ENCODE results near the gene BICRA.

BICRA gene

GRCh38 chr19:47600246-47601179 lies 8.4 kb upstream of the BICRA start:
- H3K79me2 ChIP-seq (ENCODE audit: insufficient read depth, low read length) = no peaks in the 10 kb centered on the region
- ATAC-seq (ENCODE audit: insufficient read depth, low read depth) = peak; percentile 98

GRCh38 chr19:47601180-47601904 lies 7.6 kb upstream of the BICRA start:
- peaks cover 18% of the 10 kb centered on the region for H3K4me1 ChIP-seq (ENCODE audit: insufficient read depth, low read length)
- peak overlapping the region; percentile 92 for H3K9ac ChIP-seq (ENCODE audit: low read depth, low read length)
- H3K36me3 ChIP-seq (ENCODE audit: insufficient read depth, low read length) = no peaks in the 10 kb centered on the region
- peak overlapping the region; percentile 99 for H2AFZ ChIP-seq (ENCODE audit: low read depth, low read length)
- TF ChIP-seq EZH2 (IDR thresholded peaks at IDR 0.05; ENCODE audit: borderline replicate concordance, low read depth, low read length, severe bottlenecking) (no peak), CTCF (IDR thresholded peaks at IDR 0.05; ENCODE audit: borderline replicate concordance, extremely low read depth, low read length, poor library complexity, severe bottlenecking) (no peak)
- H3K27ac ChIP-seq (ENCODE audit: low read length) = peak overlapping the region; percentile 90; the same call in 1 of the 2 replicates
- no peak for DNase-seq
- H3K9me3 ChIP-seq (ENCODE audit: insufficient read depth, low read length, severe bottlenecking) = no peaks in the 10 kb centered on the region
- H3K4me2 ChIP-seq (ENCODE audit: insufficient read depth, low read length) = peak overlapping the region; percentile 88
- H3K79me2 ChIP-seq (ENCODE audit: insufficient read depth, low read length) = no peaks in the 10 kb centered on the region
- peak overlapping the region; percentile 83 to 86; a peak in 3 of 4 replicates for H3K4me3 ChIP-seq (ENCODE audit: low read depth in 1 of 2, low read length in 2 of 2)
- H3K27me3 ChIP-seq (ENCODE audit: insufficient read depth, low read length, poor library complexity) = no peaks in the 10 kb centered on the region
- no peak for ATAC-seq (ENCODE audit: insufficient read depth, low read depth)
- H4K20me1 ChIP-seq (ENCODE audit: insufficient read depth, low read length) = no peaks in the 10 kb centered on the region

More at GRCh38 chr19:47600246-47601179, 8.4 kb upstream of the BICRA start:
- Histone ChIP-seq H3K27me3 (ENCODE audit: insufficient read depth, low read length, poor library complexity) (no peaks in the 10 kb centered on the region), H2AFZ (ENCODE audit: low read depth, low read length) (peak overlapping the region; percentile 99), H3K9ac (ENCODE audit: low read depth, low read length) (peak overlapping the region; percentile 92), H3K9me3 (ENCODE audit: insufficient read depth, low read length, severe bottlenecking) (no peaks in the 10 kb centered on the region), H3K36me3 (ENCODE audit: insufficient read depth, low read length) (no peaks in the 10 kb centered on the region), H4K20me1 (ENCODE audit: insufficient read depth, low read length) (no peaks in the 10 kb centered on the region), H3K4me2 (ENCODE audit: insufficient read depth, low read length) (peak overlapping the region; percentile 88), H3K4me1 (ENCODE audit: insufficient read depth, low read length) (peaks cover 18% of the 10 kb centered on the region), H3K27ac (ENCODE audit: low read length) (peak overlapping the region; percentile 90), H3K4me3 (ENCODE audit: low read depth in 1 of 2, low read length in 2 of 2) (peak overlapping the region; percentile 83 to 86)
- peak; percentile 100 for DNase-seq
- TF ChIP-seq EZH2 (IDR thresholded peaks at IDR 0.05; ENCODE audit: borderline replicate concordance, low read depth, low read length, severe bottlenecking) = no peak
- no peak for TF ChIP-seq CTCF (IDR thresholded peaks at IDR 0.05; ENCODE audit: borderline replicate concordance, extremely low read depth, low read length, poor library complexity, severe bottlenecking)

GRCh38 chr19:47603706-47604565 lies 5.0 kb upstream of the BICRA start:
- Histone ChIP-seq H3K4me1 (ENCODE audit: insufficient read depth, low read length) (peaks cover 24% of the 10 kb centered on the region), H3K36me3 (ENCODE audit: insufficient read depth, low read length) (peaks cover 3% of the 10 kb centered on the region; the same call in 1 of the 2 replicates), H4K20me1 (ENCODE audit: insufficient read depth, low read length) (no peaks in the 10 kb centered on the region), H3K27ac (ENCODE audit: low read length) (no peak overlapping the region), H3K4me3 (ENCODE audit: low read depth in 1 of 2, low read length in 2 of 2) (no peak overlapping the region), H3K9me3 (ENCODE audit: insufficient read depth, low read length, severe bottlenecking) (no peaks in the 10 kb centered on the region), H3K27me3 (ENCODE audit: insufficient read depth, low read length, poor library complexity) (no peaks in the 10 kb centered on the region), H3K9ac (ENCODE audit: low read depth, low read length) (no peak overlapping the region), H3K79me2 (ENCODE audit: insufficient read depth, low read length) (peaks cover 9% of the 10 kb centered on the region), H2AFZ (ENCODE audit: low read depth, low read length) (no peak overlapping the region), H3K4me2 (ENCODE audit: insufficient read depth, low read length) (no peak overlapping the region)
- TF ChIP-seq CTCF (IDR thresholded peaks at IDR 0.05; ENCODE audit: borderline replicate concordance, extremely low read depth, low read length, poor library complexity, severe bottlenecking) = no peak
- no peak for TF ChIP-seq EZH2 (IDR thresholded peaks at IDR 0.05; ENCODE audit: borderline replicate concordance, low read depth, low read length, severe bottlenecking)
- ATAC-seq (ENCODE audit: insufficient read depth, low read depth) (no peak), DNase-seq (no peak)

Data from DND-41 (cell line).